GM19468 (cell line): ENCODE data around the gene TCHH.
"Not testable (repeated sequence)": the region's sequence is repeated elsewhere in the genome, so short reads cannot be mapped to it uniquely, and the experiment has no call there.

Experiments used
- ATAC-seq: cut with Tn5 transposase; IDR thresholded peaks from one replicate; pipeline ENCODE4 v1.9.1; 2021; ENCODE audit warnings: mild to moderate bottlenecking, moderate library complexity, moderate number of reproducible peaks; ENCODE audit not compliant: unreplicated experiment; ENCODE audit errors: extremely low read depth

Gene TCHH

GRCh38 chr1:152112101-152112884, 3.0 kb downstream of the TCHH start:
- no peak for ATAC-seq

GRCh38 chr1:152111515-152111968, 3.7 kb downstream of the TCHH start:
- ATAC-seq: no peak

GRCh38 chr1:152110860-152111514, 4.3 kb downstream of the TCHH start:
- ATAC-seq: no peak

- ATAC-seq: no peak
Observed at GRCh38 chr1:152110365-152110859, 4.8 kb downstream of the TCHH start.

GRCh38 chr1:152109998-152110294, 5.3 kb downstream of the TCHH start:
- ATAC-seq: no peak

- ATAC-seq: no peak
Observed at GRCh38 chr1:152109231-152109997, 5.8 kb downstream of the TCHH start.

DNA sequence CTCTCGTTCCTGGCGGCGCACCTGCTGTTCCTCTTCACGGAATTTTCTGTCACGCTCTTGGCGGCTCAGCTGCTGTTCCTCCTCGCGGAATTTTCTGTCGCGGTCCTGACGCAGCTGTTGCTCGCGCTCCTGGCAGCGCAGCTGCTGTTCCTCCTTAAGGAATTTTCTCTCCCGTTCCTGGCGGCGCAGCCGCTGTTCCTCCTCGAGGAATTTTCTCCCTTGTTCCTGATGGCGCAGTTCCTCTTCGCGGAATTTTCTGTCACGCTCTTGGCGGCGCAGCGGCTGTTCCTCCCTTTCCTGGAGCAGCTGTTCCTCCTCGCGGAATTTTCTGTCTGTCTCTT, 6.4 kb downstream of the TCHH start:
- no peak for ATAC-seq

DNA sequence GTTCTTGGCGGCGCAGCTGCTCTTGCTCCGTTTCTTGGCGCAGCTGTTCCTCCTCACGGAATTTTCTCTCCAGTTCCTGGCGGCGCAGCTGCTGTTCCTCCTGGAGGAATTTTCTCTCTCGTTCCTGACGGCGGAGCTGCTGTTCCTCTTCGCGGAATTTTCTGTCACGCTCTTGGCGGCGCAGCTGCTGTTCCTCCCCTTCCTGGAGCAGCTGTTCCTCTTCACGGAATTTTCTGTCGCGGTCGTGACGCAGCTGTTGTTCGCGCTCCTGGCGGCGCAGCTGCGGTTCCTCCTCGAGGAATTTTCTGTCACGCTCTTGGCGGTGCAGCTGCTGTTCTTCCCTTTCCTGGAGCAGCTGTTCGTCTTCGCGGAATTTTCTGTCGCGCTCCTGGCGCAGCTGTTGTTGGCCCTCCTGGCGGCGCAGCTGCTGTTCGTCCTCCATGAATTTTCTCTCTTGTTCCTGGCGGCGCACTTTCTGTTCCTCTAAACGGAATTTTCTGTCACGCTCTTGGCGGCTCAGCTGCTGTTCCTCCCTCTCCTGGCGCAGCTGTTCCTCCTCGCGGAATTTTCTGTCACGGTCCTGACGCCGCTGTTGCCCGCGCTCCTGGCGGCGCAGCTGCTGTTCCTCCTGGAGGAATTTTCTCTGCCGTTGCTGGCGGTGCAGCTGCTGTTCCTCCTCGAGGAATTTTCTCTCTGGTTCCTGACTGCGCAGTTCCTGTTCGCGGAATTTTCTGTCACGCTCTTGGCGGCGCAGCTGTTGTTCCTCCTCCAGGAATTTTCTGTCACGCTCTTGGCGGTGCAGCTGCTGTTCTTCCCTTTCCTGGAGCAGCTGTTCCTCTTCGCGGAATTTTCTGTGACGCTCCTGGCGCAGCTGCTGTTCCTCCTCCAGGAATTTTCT, 7.0 kb downstream of the TCHH start:
- no peak for ATAC-seq

GRCh38 chr1:152107031-152107983, 7.9 kb downstream of the TCHH start:
- no peak for ATAC-seq

- ATAC-seq: no peak
Observed at GRCh38 chr1:152104854-152105253, 10.4 kb downstream of the TCHH start.

- ATAC-seq: no peak
Observed at GRCh38 chr1:152096931-152097330, 18.3 kb downstream of the TCHH start.

- ATAC-seq: no peak
Observed at GRCh38 chr1:152089014-152089674, 26.1 kb downstream of the TCHH start, which contains the start of gene TCHHL1. TCHHL1 (minus strand) TSS chr1:152089064; CDS start chr1:152088143, 921 bp downstream.

GRCh38 chr1:152086760-152087159, 28.5 kb downstream of the TCHH start:
- ATAC-seq: no peak

GRCh38 chr1:152084853-152085252, 30.4 kb downstream of the TCHH start:
- ATAC-seq: no peak

DNA sequence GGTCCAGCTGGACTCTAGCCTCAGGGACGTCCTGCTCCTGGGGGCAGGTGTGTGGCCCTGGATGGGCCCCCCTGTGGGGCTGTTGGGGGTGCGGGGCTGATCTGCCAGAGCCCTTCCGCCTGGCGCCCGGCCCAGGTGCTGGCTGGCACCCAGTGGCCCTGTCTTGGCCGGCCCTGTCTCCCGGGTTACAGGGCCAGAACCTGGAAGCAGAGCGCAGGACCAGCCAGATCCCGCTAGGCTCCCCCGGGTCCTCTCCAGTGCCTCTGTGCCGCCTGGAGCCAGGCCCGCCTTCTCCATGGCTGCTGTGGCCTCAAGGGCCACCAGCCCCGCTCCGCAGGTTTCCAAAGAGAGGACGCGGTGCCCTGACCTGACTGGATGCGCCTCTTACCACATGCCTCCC, 34.2 kb downstream of the TCHH start:
- ATAC-seq: not testable (repeated sequence)

DNA sequence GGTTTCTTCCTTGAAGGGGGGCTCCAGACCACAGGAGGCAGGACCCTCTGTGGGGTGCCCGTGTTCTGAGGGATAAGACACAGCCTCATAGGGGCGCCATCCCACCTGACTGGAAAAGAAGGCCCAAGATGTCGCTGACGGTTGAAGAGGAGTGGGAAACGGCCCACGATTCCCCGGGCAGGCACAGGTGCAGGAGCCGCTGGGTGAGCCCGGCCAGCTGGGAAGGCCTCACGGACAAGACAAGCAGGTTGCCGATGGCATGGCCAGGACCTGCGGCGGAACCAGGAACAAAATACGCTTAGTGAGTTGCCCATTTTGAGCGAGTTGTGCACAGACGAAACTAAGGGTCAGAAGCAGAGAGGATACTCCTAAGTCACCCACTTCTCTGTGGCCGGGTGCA, 34.8 kb downstream of the TCHH start:
- not testable (repeated sequence) for ATAC-seq

DNA sequence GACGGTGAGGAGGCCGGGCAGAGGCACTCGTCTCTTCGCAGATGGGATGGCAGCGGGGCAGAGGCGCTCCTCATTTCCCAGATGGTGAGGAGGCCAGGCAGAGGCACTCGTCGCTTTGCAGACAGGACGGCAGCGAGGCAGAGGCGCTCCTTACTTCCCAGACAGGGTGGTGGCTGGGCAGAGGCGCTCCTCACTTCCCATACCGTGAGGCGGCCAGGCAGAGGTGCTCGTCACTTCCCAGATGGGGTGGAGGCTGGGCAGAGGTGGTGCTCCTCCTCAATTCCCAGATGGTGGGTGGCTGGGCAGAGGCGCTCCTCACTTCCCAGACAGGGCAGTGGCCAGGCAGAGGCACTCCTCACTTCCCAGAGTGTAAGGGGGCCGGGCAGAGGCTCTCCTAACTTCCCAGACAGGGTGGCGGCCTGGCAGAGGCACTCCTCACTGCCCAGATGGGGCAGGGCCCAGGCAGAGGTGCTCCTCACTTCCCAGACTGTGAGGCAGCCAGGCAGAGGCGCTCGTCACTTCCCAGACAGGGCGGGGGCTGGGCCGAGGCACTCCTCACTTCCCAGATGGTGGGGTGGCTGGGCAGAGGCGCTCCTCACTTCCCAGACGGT, 36.3 kb downstream of the TCHH start:
- ATAC-seq: no peak

DNA sequence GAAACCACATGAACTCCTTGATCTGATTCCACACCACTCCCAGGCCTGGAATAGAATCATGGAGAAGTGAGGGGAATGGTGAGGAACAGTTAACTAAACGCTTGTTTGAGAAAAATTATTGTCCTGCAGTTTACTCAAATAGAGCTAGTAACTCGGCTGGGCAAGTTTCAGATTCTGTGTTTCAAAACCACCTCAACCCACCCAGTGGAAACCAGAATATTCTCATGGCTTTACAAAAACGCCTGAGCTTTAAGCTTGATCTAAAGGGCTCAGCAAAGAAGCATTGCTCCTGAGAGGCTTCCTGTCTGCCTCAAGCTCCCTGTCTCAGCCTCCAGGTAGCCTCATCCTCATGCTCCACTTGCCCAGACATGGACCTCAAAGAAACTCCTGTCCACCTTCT, 42.9 kb downstream of the TCHH start:
- no peak for ATAC-seq
